GM21825 (cell line): ENCODE results near the gene TBC1D22A.

ENCODE experiments used
- ATAC-seq: cut with Tn5 transposase; IDR thresholded peaks from one replicate; pipeline ENCODE4 v1.9.1; 2021; ENCODE audit warnings: mild to moderate bottlenecking, moderate library complexity; ENCODE audit not compliant: unreplicated experiment

Gene TBC1D22A

GRCh38 chr22:47089374-47089773 is 326.9 kb downstream of the TBC1D22A start:
- no peak for ATAC-seq

DNA sequence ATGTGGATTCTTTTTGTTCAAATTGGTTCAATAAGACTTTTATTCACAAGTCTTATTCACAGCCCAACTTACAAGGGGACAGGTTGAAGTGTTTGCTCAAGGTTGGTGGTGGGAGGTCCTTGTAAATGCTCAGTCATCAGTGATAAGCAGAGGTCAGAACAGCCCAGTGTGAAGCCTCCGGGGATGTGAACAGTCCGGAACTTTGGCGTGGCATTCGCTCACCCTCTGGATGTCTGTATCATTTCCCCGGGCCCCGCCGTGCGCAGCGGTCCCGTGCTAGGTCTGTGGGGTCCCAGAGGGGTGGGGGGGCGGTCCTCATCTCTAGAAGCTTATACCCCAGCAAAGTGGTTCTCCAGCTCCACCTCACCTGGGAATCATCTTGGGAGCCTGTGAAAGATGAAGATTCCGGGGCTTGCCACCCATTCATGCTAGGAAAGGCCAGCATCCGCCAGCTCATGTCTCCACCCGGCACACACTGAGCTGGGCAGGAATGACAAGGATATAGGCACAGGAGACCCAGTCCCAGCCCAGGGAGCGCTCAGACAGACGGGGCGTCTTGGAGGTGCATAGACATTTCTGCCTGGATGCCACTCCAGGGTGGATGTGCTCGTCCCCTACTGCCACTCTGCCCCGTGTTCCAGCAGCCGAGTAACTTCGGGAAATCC is 327.5 kb downstream of the TBC1D22A start:
- no peak for ATAC-seq

- ATAC-seq: no peak
Measured at GRCh38 chr22:47090591-47091245, 328.3 kb downstream of the TBC1D22A start.

GRCh38 chr22:47091246-47091651 is 328.8 kb downstream of the TBC1D22A start:
- ATAC-seq: no peak

GRCh38 chr22:47091921-47092700 is 329.7 kb downstream of the TBC1D22A start:
- ATAC-seq: no peak

- ATAC-seq: no peak
Measured at GRCh38 chr22:47092896-47093311, 330.5 kb downstream of the TBC1D22A start.

DNA sequence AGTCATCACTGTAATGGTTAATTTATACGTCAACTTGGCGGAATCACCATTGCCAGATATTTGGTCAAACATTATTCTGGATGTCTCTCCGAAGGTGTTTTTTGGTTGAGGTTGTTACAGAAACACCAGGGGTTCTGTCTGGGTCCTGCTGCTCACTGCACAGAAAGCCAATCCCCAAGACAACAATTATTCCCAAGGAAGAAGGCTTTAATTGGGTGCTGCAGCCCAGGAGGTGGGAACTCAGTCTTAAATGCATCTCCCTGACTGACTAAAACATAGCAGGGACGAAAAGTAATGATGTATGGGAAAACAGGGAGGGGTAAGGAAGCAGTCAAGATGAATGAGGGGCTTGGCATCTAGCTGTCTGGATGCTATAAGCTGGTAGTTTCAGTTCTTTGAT is 331.3 kb downstream of the TBC1D22A start:
- ATAC-seq: no peak

DNA sequence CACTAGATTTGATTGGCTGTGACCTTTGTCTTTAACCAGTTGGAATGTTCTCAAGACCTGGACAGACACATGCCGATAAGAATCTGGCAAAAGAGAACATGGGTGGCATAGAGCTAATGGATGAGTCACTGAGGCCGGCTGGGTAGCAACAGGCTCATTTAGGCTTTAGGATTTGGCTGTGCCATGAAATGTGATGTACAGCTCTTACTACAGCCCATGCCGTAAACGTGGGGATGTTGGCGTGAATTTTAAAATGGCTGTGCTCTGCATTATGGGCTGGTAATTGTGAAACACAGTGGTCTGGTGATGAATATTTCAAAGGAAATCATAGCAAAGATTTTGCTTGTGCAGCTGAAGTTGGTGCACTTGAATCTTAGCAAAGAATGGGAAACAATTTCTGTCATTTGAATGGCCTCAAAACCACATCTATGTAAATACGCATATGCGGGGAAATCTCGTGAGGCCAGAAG is 332.4 kb downstream of the TBC1D22A start:
- ATAC-seq: no peak

- no peak for ATAC-seq
Measured at GRCh38 chr22:47095395-47096122, 333.1 kb downstream of the TBC1D22A start.

GRCh38 chr22:47098121-47098520 is 335.7 kb downstream of the TBC1D22A start:
- no peak for ATAC-seq

GRCh38 chr22:47098554-47098953 is 336.1 kb downstream of the TBC1D22A start:
- no peak for ATAC-seq

DNA sequence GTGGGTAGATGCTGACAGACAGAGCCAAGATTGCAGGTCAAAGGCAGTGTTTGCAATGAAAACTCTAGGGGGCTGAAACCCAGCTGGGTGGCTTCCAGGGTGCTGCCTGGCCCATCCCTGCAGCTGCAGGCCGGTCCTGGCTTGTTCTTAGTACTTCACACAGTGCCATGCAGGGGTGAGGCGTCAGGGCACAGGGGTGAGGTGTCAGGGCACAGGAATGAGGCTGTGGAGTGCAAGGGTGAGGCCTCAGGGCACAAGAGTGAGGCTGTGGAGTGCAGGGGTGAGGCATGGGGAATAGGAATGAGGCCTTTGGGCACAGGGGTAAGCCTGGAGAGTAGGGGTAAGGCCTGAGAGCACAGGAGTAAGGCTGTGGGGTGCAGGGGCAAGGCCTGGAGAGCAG is 337.6 kb downstream of the TBC1D22A start:
- no peak for ATAC-seq

- ATAC-seq: no peak
Measured at GRCh38 chr22:47100646-47101200, 338.3 kb downstream of the TBC1D22A start.

- ATAC-seq: no peak
Measured at GRCh38 chr22:47101321-47101885, 339.0 kb downstream of the TBC1D22A start.

GRCh38 chr22:47102081-47102480 is 339.6 kb downstream of the TBC1D22A start:
- ATAC-seq: no peak

DNA sequence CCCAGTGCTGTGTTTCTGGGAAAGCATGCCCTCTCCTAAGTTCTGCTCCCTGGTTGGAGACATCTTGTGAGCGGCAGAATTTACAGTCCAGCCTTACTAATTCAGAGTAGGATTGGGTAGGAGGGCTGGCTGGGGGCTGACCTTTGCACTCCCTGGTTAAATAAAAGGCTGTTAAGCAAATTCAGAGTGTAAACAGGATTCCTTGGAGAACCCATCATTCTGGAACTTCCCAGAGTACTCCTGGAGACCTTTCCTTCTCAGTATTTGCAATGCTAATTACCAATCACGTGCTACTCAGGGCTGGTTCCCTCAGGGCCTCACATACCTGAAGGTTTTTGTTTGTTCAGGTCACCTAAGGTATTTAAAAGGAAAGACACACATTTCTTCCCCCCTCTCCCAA is 340.2 kb downstream of the TBC1D22A start:
- ATAC-seq: no peak

DNA sequence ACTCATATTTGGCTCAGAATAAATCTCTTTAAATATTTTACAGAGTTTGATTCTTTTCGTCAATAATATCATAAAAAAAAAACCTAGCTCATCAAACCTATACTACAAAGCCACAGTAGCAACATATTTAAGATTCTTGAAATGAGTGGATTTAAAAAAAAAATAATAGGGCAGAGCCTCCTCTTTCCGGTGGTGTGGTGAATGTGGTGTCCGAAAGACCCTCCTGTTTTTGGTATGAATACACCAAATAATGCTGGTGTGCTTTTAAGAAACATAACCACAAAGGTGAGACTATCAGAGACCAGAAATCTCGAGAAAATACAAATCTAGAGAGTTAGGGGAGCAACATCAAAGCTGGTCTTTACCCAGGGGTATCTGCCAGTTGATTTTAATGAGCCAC is 342.6 kb downstream of the TBC1D22A start:
- no peak for ATAC-seq

- ATAC-seq: no peak
Measured at GRCh38 chr22:47106806-47107205, 344.4 kb downstream of the TBC1D22A start.

GRCh38 chr22:47107431-47107830 is 345.0 kb downstream of the TBC1D22A start:
- ATAC-seq: no peak

DNA sequence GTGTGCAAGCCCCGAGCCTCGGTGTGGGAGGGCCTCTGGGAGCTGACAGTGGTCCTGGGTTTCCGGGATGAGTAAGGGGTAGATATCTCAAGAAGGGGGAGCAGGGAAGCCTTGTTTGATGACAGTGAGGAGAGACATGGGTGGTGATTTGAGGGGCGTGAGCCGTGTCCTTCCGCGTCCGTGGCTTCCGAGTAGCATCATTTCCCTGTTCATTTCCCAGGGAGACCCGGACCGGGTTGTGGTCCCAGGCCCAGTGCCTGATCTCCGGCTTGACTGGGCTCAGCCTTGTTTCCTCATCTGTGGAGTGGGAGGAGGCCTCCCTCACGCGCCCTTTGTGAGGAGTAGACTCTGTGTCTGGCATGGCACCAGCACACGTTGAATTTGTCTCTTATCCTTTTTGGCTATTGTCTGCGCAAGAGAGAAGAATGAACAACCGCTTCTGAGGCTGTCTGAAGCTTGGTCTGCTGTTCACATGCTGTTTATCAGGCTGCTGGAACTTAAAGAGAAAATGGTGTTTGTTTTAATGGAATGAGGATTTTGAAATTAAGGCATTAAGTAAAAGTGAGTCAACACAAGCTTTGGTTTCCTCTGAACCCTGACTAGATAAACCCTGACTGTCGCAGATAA is 348.5 kb downstream of the TBC1D22A start:
- no peak for ATAC-seq
